ENCODE results near the gene ZAP70.

The ZAP70 gene

GRCh38 chr2:97688062-97688827 lies 25.1 kb upstream of the ZAP70 start:
- no peak overlapping the region for H3K4me3 ChIP-seq (ENCODE audit: low read depth, low read length)
- no peak for TF ChIP-seq CTCF (IDR thresholded peaks at IDR 0.05; ENCODE audit: low read depth, low read length)

- no peak overlapping the region for H3K4me3 ChIP-seq (ENCODE audit: low read depth, low read length)
- TF ChIP-seq CTCF (IDR thresholded peaks at IDR 0.05; ENCODE audit: low read depth, low read length), result no peak
Measured at GRCh38 chr2:97691166-97691565, 22.2 kb upstream of the ZAP70 start.

GRCh38 chr2:97693476-97693875 lies 19.9 kb upstream of the ZAP70 start:
- no peak for TF ChIP-seq CTCF (IDR thresholded peaks at IDR 0.05; ENCODE audit: low read depth, low read length)
- H3K4me3 ChIP-seq (ENCODE audit: low read depth, low read length), result no peak overlapping the region

- no peak overlapping the region for H3K4me3 ChIP-seq (ENCODE audit: low read depth, low read length)
- TF ChIP-seq CTCF (IDR thresholded peaks at IDR 0.05; ENCODE audit: low read depth, low read length), result no peak
Measured at GRCh38 chr2:97695744-97696143, 17.6 kb upstream of the ZAP70 start.

- peak; percentile 77 for TF ChIP-seq CTCF (IDR thresholded peaks at IDR 0.05; ENCODE audit: low read depth, low read length)
- H3K4me3 ChIP-seq (ENCODE audit: low read depth, low read length), result peak overlapping the region; percentile 12; the same call in 1 of the 2 replicates
Measured at GRCh38 chr2:97697252-97698235, 15.8 kb upstream of the ZAP70 start.

- TF ChIP-seq CTCF (IDR thresholded peaks at IDR 0.05; ENCODE audit: low read depth, low read length), result no peak
- no peak overlapping the region for H3K4me3 ChIP-seq (ENCODE audit: low read depth, low read length)
Measured at GRCh38 chr2:97698530-97698929, 14.8 kb upstream of the ZAP70 start.

Data from WI38 (cell line).